ENCODE measurements around the gene SCTR.
A peak's percentile ranks its signal among the peaks of the same experiment; 100 is the strongest.

The SCTR gene

DNA sequence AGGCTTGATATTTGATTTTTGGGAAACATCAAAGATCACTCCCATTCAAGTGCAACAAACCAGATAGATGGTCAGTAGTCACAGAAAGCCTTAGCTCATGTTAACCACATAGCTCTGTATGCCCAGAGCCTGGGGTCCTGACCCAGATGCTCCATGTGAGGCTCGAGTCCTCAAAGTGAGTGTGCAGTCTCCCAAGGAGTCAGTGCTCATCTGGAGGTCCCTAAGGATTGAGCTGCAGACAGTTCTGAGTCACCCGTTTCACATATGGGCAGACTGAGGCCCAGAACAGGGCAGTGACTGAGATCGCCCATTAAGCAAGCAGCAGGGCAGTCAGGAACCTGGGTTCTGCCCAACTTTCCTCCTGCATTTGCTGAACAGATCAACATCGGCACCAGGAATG is 83.4 kb downstream of the SCTR start:
- DNase-seq: no peak

DNA sequence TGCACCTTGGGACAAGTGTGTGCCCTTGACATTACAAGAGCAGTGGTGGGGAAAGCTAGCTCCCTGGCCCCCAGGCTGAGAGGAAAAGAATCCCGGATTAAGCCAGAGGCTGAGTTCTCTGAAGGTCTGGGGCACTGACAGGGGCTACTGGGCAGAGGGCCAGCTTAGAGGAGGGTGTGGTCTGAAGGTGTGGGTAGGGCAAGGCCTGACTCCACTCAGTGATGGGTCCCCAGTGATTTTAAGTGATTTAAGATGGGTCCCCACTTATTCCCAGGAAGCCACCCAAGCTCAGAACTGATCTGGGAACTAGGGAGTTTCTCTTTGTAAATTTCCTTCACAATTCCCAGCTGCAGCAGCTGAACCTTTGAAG is 83.8 kb downstream of the SCTR start:
- DNase-seq: no peak

DNA sequence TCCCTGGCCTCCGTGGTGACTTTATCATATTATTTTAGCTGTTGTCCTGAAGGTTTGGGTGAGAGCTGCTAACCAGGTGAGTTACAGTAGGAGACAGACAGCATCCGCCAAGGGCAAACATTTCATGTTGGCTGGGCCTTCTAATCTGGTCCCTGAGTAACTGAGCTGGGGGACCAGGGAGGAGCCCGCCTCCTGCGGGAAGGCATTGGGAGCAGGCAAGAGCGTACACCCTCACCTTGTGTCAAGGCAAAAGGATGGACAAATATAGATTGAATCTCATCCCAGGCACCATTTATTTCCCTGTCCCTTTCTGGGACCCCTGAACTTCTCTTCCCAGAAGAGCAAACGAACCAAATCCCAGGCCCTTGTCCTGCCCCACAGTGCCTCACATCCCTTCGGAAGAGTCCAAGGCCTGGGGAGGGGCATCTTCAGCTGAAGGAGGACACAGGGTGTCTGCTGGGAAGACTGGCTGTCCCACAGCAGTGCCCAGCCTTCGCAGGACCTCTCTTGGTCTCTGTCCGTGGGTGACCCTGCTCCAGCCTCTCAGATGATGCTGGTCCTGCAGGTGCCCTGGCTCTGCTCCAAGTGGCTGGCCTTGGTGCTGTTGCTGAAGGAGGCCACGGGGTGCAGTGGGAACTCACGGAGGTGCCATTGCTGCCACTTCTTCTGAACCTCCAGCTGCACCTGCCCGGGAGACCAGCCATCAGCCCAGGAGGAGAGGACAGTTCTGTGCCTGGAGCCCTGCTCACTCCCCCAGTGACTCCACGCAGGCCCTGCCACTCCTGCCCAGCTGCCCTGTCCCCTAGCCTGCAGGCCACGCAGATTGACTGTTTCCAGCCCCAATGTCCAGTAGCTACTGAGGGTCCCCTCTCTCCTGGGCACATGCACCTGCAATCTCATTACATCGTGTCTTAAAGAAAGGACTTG is 84.4 kb downstream of the SCTR start:
- no peak for DNase-seq

DNA sequence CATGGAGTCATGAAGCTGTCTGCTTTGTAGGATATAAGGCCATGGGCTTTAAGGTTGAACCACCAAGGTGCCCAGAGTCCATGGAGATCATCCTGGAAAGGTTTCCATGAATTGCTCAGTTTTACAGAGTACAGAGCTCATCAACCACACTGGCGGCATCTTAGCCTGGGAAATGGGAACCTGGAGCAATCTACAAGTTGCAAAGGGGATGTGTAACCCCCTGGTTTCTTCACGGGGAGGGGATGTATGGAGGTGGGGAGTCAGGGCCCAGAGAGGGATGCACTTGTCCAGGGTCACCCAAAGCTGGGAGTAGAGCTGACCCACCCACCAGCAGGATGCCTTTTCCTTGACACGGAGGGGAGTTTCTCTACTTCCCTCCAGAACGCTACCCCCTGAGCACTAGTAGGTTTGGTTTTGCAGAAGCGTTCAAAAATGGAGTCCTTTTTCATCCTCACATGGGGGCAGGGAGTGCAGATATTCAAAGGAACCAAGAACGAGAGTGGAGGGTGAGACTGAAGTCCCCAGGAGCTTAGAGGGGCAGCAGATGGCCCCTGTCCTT is 85.5 kb downstream of the SCTR start:
- no peak for DNase-seq

DNA sequence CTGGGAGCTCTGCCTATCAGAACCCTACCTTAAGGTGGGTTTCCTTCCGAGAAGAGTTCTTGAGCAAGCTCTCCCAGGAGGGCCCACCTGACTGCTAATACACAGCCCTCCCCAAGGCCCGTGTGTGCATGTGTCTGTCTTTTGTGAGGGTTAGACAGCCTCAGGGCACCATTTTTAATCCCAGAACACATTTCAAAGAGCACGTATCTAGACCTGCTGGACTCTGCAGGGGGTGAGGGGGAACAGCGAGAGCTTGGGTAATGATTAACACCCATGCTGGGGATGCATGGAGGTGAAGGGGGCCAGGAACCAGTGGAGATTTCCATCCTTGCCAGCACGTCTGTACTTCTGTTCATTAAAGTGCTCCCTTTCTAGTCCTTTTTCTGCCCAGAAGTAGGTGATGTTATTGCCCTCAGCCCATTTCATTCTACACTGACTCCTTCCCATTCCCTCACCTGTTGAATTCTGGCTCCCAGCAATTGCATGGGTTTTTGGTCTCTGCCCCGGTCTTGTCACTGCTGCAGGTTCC is 86.1 kb downstream of the SCTR start:
- no peak for DNase-seq

DNA sequence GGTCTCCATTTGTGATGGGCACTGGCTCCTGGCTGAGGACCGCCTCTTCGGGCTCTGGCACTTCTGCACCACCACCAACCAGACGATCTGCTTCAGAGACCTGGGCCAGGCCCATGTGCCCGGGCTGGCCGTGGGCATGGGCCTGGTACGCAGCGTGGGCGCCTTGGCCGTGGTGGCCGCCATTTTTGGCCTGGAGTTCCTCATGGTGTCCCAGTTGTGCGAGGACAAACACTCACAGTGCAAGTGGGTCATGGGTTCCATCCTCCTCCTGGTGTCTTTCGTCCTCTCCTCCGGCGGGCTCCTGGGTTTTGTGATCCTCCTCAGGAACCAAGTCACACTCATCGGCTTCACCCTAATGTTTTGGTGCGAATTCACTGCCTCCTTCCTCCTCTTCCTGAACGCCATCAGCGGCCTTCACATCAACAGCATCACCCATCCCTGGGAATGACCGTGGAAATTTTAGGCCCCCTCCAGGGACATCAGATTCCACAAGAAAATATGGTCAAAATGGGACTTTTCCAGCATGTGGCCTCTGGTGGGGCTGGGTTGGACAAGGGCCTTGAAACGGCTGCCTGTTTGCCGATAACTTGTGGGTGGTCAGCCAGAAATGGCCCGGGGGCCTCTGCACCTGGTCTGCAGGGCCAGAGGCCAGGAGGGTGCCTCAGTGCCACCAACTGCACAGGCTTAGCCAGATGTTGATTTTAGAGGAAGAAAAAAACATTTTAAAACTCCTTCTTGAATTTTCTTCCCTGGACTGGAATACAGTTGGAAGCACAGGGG is 87.1 kb downstream of the SCTR start:
- DNase-seq: no peak

DNA sequence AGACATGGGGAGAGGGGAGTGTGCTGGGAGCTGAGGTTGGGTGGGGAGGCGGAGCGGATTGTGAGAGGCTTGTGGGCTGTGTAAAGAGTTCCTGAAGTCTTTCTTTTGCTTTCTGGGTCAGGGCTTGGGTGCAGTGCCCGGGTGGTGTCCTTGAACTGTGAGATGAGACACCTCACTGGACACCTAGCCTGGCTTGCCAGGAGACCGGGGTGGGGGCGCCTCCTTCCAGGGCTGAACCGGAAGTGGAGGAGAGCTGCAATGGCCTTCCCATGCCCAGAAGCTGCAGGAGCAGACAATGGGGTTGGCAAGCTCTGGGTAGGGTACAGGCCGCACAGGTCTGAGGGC is 88.4 kb downstream of the SCTR start:
- no peak for DNase-seq

DNA sequence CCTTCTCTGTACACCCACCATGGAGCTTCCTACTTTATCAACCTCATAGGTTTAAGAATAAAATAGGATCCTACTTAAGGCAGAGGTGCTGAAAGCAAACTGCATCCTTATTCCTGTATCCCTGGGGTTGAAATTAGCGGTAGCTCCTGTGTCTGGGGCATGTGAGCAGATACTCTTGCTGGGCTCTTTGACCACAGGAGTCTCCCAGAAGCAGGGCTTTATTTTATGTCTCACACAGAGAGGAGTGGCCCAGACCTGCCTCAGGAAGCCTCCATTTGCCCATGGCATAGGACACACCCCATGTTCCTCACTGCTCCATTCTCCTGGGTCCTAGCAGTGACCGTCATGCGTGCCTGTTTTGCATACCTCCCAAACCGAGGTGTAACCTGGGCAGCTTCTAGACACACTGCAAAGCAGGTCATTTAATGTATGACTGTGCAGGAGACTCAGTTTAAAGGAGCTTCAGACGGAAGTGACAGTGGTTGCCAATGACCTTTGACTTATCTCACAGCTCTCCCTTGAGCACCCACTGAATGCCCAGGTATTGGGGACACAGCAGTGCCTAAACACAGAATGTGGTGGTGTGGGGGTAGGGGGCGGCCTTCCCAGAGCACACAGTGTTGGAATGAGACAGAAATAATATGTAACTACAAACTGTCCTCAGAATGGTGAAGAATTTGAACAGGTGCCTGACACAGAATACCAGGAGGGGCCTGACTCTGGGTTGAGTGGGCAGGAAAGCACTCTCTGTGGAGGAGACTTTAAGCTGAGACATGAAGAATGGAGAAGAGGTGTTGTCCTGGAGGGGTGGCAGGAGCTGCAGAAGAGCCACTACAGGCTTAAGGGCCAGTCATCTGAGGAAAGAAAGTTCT is 89.0 kb downstream of the SCTR start:
- DNase-seq: no peak

DNA sequence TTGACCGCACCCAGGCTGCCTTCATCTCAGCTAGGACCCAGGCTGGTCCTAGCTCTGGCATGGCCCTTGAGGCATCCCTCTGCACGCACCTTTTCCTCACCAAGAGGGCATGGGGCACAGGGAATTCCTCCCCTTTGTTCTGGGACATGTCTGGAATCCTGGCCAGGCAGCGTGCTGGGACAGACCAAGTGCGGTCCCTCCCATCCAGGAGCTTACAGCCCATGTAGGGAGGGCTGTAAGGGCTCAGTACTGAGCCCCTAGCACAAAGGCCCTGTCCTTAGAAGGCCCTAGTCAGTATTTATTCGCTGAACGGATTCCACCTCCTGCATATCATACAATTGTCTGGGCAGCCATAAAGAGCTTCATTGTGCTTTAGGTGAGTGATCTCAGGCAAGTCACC is 89.6 kb downstream of the SCTR start:
- DNase-seq: no peak

DNA sequence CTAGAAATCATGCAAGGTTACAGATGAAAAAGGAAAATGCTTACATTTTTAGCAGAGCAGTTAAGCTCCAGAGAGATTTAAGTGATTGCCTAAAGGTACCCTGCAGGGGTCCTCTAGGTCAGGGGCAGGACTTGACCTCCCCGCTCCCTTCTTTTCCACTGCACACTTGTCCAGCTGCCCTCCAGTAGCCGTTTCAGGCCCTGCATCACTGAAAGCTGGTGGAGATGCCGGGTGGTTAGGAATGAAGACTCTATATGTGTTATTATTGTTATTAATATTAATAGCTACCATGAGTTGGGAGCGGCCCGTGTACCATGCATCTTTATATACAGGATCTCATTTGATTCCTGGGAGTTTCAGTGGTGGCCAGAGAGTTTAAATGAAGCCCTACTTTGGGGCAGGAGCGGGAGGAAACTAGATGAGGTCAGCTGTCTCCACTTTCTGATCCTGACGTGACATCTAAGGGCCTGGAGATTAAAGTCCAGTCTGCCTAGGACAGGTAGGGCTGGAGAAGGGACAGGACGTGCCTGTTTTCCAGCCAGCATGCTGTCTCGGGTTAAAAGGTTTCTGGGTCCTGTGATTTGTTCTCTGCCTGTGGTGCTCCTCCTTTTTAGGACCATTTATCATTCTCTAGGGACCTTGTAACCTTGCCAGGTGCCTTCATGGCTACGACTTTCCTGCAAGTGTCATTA is 90.5 kb downstream of the SCTR start:
- no peak for DNase-seq

DNA sequence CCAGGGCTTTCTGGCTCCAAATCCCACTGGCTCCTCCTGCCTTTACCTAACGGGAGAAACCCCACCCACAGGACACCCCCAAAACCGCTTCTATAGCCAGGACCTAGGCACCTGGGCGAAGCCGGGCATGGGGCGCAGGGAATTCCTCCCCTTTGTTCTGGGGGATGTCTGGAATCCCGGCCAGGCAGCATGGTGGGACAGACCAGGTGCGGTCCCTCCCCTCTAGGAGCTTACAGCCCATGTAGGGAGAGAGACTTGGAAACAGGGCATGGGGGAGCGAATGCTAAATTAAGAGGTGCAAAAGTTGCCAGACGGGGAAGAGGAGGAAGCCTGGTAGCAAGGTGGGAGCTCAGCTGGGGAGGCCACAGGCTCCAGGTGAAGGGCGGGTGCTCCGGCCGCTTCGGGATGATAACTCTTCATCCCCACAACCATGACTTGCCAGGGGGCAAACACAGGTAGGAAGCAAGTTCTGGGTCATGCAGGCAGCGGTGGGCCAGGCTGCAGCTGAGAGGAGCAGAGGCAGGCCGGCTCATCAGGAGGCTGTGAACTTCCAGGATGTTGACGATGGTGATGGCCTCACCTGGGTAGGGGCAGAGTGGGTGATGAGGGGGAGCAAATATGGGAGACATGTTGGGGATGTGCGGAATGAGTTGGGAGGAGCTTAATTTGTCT is 91.3 kb downstream of the SCTR start:
- DNase-seq: no peak

DNA sequence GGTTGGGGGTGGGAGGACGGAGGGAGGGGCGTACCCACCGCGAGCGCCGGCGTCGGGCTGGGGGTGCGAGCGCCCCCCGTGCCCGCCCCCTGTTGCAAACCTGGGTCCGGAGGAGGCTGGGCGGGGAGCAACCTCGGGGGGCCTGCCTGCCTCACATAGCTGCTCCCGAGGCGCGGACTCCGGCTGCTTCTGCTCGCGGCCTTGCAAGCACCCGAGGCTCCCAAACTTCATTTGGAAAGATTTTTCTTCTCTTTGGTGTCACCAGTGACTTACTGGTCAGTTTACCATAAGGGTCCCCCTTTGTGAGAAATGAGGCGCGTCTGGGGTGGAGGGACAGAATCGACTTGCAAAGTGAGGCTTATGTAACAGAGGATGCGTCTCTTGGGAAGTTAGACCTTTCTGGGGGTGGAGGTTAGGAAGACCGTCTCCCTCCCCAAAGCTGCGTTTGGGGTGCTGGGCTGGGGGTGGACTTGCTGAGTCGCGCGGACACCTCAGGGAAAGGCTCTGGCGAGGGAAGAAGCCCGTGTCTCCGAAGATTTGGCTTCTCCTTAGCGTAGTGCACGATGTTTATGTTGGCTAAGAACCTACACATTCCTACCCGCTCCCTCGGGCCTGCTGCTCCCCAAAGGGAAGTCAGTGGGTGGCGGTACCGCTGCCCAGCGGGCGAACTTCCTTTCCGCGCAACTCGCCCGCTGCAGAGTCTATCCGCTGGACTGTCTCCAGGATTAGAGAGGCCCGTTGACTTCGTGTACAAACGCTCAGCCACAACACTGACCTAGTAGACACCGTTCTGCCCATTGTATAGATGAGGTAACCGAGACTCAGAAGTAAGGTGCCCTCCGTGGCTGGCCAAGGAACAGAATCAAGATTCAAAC is 92.1 kb downstream of the SCTR start:
- peak; percentile 58 for DNase-seq

DNA sequence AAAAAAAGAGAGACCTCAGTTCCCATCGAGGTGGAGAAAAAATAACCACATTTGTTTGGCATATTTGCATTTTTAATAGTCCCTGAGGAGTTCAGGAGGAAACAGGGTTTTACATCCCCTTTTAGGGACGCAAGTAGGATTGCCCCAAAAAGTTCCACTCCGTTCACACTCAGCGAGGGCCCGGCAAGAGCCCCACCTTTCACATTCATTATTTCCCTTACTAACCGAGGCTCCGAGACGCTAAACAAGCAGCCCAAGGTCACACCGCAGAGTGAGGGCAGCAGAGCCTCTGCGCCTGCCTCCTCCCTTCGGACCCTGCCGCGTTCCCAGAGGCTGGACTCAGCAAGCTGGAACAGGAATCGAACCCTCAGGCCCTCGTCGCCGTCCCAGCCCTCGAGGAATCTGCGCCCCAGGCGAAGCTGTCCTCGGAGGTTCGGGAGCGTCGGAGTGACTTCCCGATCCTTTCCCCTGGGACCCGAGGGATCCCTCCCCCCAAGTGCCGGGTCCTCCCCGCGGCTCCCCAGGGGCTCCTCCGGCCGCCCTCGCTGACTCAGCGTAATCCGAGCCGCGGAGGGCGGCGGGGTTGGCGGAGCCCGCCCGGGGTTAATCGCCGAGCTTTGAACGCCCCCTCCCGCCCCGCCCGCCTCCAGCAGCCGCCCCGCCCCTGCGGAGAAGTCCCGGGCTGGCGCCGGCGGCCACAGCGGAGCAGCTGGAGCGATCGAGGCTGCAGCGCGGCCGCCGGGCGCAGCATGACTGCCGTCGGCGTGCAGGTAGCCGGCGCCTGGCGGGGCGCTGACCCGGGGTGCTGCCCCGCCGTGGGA is 92.9 kb downstream of the SCTR start, which contains the start of gene TMEM37:
Gene TMEM37 (plus strand): TSS at position 700 of the 821 bp plus-strand sequence. CDS start 50 bp downstream, at position 750.
- peak; percentile 40 for DNase-seq

DNA sequence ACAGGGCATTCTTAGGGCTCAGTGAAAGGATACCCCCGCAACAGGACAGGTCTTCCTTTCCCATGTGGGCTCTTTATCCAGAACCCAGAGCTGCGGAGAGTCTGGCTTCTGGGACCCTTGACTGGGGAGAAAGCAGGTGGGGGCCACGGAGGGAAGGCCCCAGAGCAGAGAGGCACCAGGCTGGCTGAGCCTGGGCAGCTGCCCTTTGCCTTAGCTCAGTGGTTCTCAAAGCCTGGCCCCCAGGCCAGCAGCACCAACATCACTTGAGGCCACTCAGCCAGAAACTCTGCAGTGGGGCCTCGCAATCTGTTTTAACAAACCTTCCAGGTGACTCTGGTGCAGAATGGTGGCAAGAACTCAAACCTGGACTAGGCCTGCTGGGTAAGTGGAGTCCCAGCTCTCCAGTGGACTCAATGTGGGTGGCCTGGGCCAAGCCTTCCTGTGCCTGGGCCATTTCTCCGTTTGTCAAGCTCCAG is 94.2 kb downstream of the SCTR start:
- no peak for DNase-seq

DNA sequence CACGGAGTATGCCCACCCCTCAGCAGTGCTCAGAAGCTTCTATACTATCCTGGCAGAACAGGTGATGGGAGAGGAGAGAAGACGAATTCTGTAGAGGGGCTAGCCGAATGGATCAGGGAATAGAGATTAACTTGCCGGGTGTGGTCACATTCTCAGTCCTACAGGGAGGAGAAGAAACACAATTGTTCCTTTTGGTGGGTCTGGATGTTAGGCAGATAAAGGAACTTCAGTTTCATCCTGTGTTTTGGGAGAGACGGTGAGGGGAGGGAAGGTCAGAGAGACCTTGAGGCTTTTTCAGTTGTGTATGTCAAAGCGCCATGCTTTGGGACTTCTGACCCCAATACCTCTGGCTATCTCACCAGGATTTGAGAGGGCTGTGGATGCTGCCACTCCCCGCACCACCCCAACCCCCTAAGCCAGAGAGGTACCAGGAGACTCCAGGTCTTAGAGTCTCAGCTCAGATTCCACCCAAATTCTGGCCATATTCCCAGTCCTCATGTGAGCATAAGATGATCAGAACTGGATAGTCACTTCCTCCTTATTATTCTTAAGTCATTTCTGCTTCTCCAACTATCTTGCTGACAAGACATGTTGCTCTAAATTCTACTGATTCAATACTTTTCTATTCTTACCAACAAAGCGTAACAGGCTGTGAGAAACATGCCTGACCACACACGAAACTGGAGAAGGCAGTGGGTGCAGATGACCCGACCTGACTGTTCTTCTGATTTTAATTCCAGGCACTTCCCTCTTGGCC is 94.9 kb downstream of the SCTR start:
- DNase-seq: peak; percentile 77

DNA sequence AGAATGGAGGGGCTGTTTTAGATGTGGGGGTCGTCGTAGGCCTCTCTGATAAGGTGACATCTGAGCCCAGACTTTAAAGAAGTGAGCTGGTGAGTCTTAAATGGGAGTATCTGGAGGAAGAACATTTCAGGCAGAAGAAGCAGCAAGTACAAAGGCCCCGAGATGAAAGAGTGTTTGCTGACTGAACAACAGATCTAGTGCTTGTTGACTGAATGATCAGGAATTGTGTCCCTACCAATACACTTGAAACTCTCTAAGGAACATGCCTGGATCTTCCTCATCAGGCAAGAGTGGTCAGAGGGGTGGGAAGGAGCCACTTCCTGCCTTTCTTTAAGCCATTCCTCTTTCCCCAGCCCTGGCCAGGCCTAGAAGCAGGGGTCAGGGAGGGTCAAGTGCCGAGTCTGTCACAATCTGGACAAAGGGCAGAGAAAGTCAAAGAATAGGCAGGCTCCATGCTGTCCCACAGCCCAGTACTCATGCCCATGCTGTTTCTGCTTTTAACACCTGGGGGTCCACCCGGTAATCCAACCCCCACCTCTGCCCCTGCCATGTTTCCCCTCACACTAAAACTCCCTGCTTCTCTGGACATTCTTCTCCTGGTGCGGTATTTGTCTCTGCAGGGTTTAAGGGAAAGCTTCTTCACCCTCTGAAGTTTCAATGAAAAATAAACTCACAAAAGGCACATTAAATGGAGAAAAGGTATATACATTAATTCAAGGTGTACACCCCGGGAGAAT is 95.6 kb downstream of the SCTR start:
- peak; percentile 52 for DNase-seq

DNA sequence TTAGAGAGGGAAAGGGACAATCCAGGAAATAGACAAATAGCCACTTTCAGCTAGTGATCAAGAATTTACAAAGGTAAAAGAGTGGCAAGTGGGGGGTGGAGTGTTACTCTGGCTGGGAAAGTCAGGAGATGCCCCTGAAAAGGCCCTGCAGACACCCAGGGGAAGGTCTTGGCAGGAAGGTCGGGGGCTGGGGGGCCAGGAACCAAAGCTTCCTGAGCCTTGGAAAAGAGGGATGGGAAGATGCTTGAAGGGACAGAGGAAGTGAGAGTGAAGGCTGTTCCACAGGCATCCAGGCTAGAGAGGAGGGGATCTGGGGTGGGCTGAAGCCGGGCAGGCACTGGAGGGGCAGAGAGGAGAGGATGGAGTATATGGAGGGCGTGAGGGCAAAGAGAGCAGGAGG is 96.5 kb downstream of the SCTR start:
- DNase-seq: no peak
